Keratinocyte (primary cell): Measurements from ENCODE around the gene CIT.

Experiments
- EZH2 ChIP-seq: IDR thresholded peaks from one replicate; pipeline ENCODE4 v1.6.1; 2012; ENCODE audit warnings: inconsistent platforms, mild to moderate bottlenecking, low read length, moderate library complexity
- TF ChIP-seq, protein P1 (sequence below), 3 experiments: IDR thresholded peaks in 1 of 3; conservative IDR thresholded peaks in 1 of 3; optimal IDR thresholded peaks in 1 of 3; 2 replicates in 2 of 3; 3 replicates in 1 of 3; pipeline versions ENCODE3 to v1.5.1; 2011; ENCODE audit warnings: low read length in 3 of 3, mild to moderate bottlenecking in 3 of 3, moderate library complexity in 2 of 3, control low read depth in 1 of 3, inconsistent platforms in 1 of 3; ENCODE audit not compliant: insufficient read depth in 2 of 3; ENCODE audit errors: extremely low read depth in 1 of 3

DNA sequence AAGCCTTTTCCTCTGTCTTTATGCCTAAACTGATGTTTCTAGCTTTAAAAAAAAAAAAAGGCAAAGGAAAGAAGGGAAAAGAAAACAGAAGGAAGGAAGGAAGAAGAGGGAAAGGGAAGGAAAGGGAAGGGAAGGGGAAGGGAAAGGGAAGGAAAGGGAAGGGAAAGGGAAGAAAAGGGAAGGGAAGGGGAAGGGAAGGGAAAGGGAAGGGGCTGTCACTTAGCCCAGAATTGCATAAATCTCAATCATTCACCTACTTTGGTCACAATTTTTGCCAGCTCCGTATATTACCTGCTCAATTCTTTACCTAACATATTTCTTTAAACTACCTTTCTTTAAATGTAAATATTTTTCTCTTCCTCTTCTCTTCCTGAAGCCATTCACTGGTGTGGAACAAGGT, 26.8 kb downstream of the CIT start:
- TF ChIP-seq, protein P1, sequence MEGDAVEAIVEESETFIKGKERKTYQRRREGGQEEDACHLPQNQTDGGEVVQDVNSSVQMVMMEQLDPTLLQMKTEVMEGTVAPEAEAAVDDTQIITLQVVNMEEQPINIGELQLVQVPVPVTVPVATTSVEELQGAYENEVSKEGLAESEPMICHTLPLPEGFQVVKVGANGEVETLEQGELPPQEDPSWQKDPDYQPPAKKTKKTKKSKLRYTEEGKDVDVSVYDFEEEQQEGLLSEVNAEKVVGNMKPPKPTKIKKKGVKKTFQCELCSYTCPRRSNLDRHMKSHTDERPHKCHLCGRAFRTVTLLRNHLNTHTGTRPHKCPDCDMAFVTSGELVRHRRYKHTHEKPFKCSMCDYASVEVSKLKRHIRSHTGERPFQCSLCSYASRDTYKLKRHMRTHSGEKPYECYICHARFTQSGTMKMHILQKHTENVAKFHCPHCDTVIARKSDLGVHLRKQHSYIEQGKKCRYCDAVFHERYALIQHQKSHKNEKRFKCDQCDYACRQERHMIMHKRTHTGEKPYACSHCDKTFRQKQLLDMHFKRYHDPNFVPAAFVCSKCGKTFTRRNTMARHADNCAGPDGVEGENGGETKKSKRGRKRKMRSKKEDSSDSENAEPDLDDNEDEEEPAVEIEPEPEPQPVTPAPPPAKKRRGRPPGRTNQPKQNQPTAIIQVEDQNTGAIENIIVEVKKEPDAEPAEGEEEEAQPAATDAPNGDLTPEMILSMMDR (optimal IDR thresholded peaks at IDR 0.05 in 1 of 3, IDR thresholded peaks at IDR 0.05 in 1 of 3, conservative IDR thresholded peaks at IDR 0.05 in 1 of 3; ENCODE audit: extremely low read depth in 1 of 3, insufficient read depth in 2 of 3, low read length in 3 of 3), result no peak
- no peak for TF ChIP-seq EZH2
